HG03439 (cell line): ENCODE measurements around the gene FXYD3.

Experiments used
- ATAC-seq: cut with Tn5 transposase; IDR thresholded peaks from one replicate; pipeline ENCODE4 v1.9.1; 2021; ENCODE audit warnings: mild to moderate bottlenecking, moderate library complexity; ENCODE audit not compliant: unreplicated experiment

Gene FXYD3

GRCh38 chr19:35105411-35106290 is 10.0 kb upstream of the FXYD3 start:
- no peak for ATAC-seq

- ATAC-seq = no peak
Measured at GRCh38 chr19:35106291-35106583, 9.4 kb upstream of the FXYD3 start.

GRCh38 chr19:35106898-35107541 is 8.6 kb upstream of the FXYD3 start:
- ATAC-seq = no peak

GRCh38 chr19:35107545-35107944 is 8.1 kb upstream of the FXYD3 start:
- ATAC-seq = no peak

- ATAC-seq = no peak
Measured at GRCh38 chr19:35108730-35109129, 6.9 kb upstream of the FXYD3 start.

GRCh38 chr19:35109395-35110112 is 6.1 kb upstream of the FXYD3 start:
- no peak for ATAC-seq

GRCh38 chr19:35110974-35111373 is 4.6 kb upstream of the FXYD3 start:
- ATAC-seq = no peak

- no peak for ATAC-seq
Measured at GRCh38 chr19:35112995-35113688, 2.5 kb upstream of the FXYD3 start.

GRCh38 chr19:35114353-35115176 is 1.1 kb upstream of the FXYD3 start:
- no peak for ATAC-seq

GRCh38 chr19:35116072-35116801 is 614 bp downstream of the FXYD3 start:
- no peak for ATAC-seq

- ATAC-seq = no peak
Measured at GRCh38 chr19:35117116-35117515, 1.5 kb downstream of the FXYD3 start.

- no peak for ATAC-seq
Measured at GRCh38 chr19:35117799-35118198, 2.2 kb downstream of the FXYD3 start.

- ATAC-seq = no peak
Measured at GRCh38 chr19:35118268-35119020, 2.8 kb downstream of the FXYD3 start.

- no peak for ATAC-seq
Measured at GRCh38 chr19:35119091-35119490, 3.5 kb downstream of the FXYD3 start.

- no peak for ATAC-seq
Measured at GRCh38 chr19:35119578-35120155, 4.0 kb downstream of the FXYD3 start.

- ATAC-seq = no peak
Measured at GRCh38 chr19:35120492-35120891, 4.9 kb downstream of the FXYD3 start.

GRCh38 chr19:35120898-35121297 is 5.3 kb downstream of the FXYD3 start:
- no peak for ATAC-seq

GRCh38 chr19:35122687-35123551 is 7.3 kb downstream of the FXYD3 start:
- ATAC-seq = no peak
